Right lobe of liver (tissue), 6 donors: Measurements from ENCODE around the gene CCT8. TPM values are rescaled to one million over a fixed set of nuclear protein-coding genes. Genes with fewer than 3 reads are reported as not detected.
A peak's percentile ranks its signal among the peaks of the same experiment; 100 is the strongest.

Source experiments
- ATAC-seq, 4 donors: fragments of 200-7000 bp; cut with Tn5 transposase; one replicate each; pipeline ENCODE4 v1.9.1; 2020; ENCODE audit warnings: mild to moderate bottlenecking in 4 of 4, moderate library complexity in 4 of 4
- DNase-seq, 3 donors: peaks; one replicate each; pipeline ENCODE4 v3.0.0-alpha.2; 2020
- H3K27ac ChIP-seq, 3 donors: fragments of 200-600 bp; one replicate each; pipeline ENCODE4 v1.8.0; 2022
- H3K27me3 ChIP-seq, 2 donors: fragments of 200-600 bp; one replicate each; pipeline ENCODE4 v1.8.0; 2022
- H3K36me3 ChIP-seq, 4 donors: fragments of 200-600 bp; sonication (generic) in 1 of 4; one replicate each; pipeline versions ENCODE4 v1.5.1 to v1.8.0; 2017 to 2022; ENCODE audit warnings: control low read depth in 1 of 4
- H3K4me1 ChIP-seq, 4 donors: fragments of 200-600 bp; sonication (generic) in 1 of 4; one replicate each; pipeline versions ENCODE4 v1.5.1 to v1.8.0; 2017 to 2022; ENCODE audit warnings: control low read depth in 1 of 4
- H3K4me3 ChIP-seq, 3 donors: fragments of 200-600 bp; one replicate each; pipeline ENCODE4 v1.8.0; 2022
- H3K9me3 ChIP-seq, 4 donors: fragments of 200-600 bp; sonication (generic) in 1 of 4; one replicate each; pipeline versions ENCODE4 v1.5.1 to v1.8.0; 2017 to 2022; ENCODE audit warnings: control low read depth in 1 of 4
- POLR2A ChIP-seq: fragments of 450-650 bp; IDR thresholded peaks from one replicate; pipeline ENCODE4 v1.6.1; 2017; ENCODE audit warnings: antibody characterized with exemption, mild to moderate bottlenecking
- WGBS: methylation state at CpG from one replicate; pipeline ENCODE4 v1.1.6; 2018; ENCODE audit warnings: low coverage, low lambda C conversion rate; ENCODE audit not compliant: insufficient coverage; ENCODE audit errors: missing lambda C conversion rate; 5-methylcytosine and 5-hydroxymethylcytosine counted together
- intact Hi-C, 2 donors: fragments of 100-400 bp; cut with DNase I; formaldehyde crosslinking; loops; one replicate each; pipeline versions ENCODE4 v1.11.2 to v1.14.1; 2022
- total RNA-seq, 6 experiments: library from RNA; depleted of rRNA in 2 of 6; stranded (reverse); fragments of >200 nt in 2 of 6; fragmentation: NEBNext Ultra II Directional in 3 of 6; extraction: Animal tissue kit (Norgen Biotek cat#: 25700) in 3 of 6; gene quantifications; one replicate each; pipeline versions ENCODE4 v1.1.0 to v1.2.4, GENCODE V29; 2016 to 2023
- TF ChIP-seq, protein P1 (sequence below), 4 donors: fragments of 200-600 bp in 3 of 4; fragments of 450-650 bp in 1 of 4; IDR thresholded peaks; one replicate each; pipeline versions ENCODE4 v1.5.1 to v1.8.0; 2016 to 2022; ENCODE audit warnings: antibody characterized with exemption in 4 of 4, mild to moderate bottlenecking in 2 of 4
- donor health status: DM: no; HTN: yes; CAD: no.
- donor health status: DM: no; HTN: no; CAD: no.
- donor health status: DM: no; HTN: no; CAD: no.
- donor health status: DM: no; HTN: yes; CAD: no.
- donor health status: DM: no; HTN: yes; CAD: no.

Gene CCT8
- total RNA-seq, 6 experiments from 2014 or later = 34.3 to 83.1 (median 55.0) TPM

GRCh38 chr21:29034678-29035077 lies 38.8 kb downstream of the CCT8 start:
- no peaks in the 10 kb centered on the region for H3K9me3 ChIP-seq
- ATAC-seq (no peak), DNase-seq (no peak)
- peaks cover 0 to 3% (median 0%) of the 10 kb centered on the region in 4 donors for H3K4me1 ChIP-seq
- no peaks in the 10 kb centered on the region for H3K27me3 ChIP-seq
- no peak overlapping the region for H3K4me3 ChIP-seq
- no peak for TF ChIP-seq POLR2A
- TF ChIP-seq, protein P1, sequence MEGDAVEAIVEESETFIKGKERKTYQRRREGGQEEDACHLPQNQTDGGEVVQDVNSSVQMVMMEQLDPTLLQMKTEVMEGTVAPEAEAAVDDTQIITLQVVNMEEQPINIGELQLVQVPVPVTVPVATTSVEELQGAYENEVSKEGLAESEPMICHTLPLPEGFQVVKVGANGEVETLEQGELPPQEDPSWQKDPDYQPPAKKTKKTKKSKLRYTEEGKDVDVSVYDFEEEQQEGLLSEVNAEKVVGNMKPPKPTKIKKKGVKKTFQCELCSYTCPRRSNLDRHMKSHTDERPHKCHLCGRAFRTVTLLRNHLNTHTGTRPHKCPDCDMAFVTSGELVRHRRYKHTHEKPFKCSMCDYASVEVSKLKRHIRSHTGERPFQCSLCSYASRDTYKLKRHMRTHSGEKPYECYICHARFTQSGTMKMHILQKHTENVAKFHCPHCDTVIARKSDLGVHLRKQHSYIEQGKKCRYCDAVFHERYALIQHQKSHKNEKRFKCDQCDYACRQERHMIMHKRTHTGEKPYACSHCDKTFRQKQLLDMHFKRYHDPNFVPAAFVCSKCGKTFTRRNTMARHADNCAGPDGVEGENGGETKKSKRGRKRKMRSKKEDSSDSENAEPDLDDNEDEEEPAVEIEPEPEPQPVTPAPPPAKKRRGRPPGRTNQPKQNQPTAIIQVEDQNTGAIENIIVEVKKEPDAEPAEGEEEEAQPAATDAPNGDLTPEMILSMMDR (IDR thresholded peaks at IDR 0.05) = no peak
- WGBS = 67% methylated on average over 1 of the region's 1 CpG
- no peak overlapping the region for H3K27ac ChIP-seq
- intact Hi-C loops = no loop called here
- H3K36me3 ChIP-seq = peaks cover 0 to 77% (median 38%) of the 10 kb centered on the region in 4 donors

GRCh38 chr21:29033871-29034270 lies 39.6 kb downstream of the CCT8 start:
- H3K4me3 ChIP-seq = no peak overlapping the region
- H3K36me3 ChIP-seq = peaks cover 0 to 69% (median 33%) of the 10 kb centered on the region in 4 donors
- no peak for TF ChIP-seq POLR2A
- TF ChIP-seq, protein P1 (IDR thresholded peaks at IDR 0.05) = no peak
- H3K27me3 ChIP-seq = no peaks in the 10 kb centered on the region
- ATAC-seq (no peak), DNase-seq (no peak)
- peaks cover 0 to 9% (median 0%) of the 10 kb centered on the region in 4 donors for H3K4me1 ChIP-seq
- no peak overlapping the region for H3K27ac ChIP-seq
- H3K9me3 ChIP-seq = no peaks in the 10 kb centered on the region
- WGBS = 79% methylated on average over 3 of the region's 3 CpGs
- intact Hi-C loops = no loop called here

DNA sequence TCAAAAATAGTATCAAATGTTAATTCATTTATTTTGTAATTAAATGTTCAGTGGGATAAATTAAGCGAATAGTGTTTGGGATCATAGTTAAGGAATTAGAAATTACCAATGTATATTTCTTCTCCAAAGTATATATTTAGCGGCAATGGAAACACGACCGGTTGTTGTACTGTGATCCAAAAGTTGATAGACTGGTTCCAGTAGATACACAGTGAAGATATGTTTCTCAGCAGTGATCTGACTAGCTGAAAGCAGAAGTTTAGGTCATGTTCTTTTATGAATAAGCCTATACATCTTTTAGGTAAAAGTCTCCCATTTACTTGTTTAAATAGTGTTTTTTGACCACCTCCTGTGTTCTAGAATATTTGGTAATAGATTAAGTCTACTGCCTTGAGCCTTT lies 40.1 kb downstream of the CCT8 start:
- DNase-seq = no peak
- Histone ChIP-seq H3K4me1 (peaks cover 0 to 10% (median 0%) of the 10 kb centered on the region in 4 donors), H3K4me3 (no peak overlapping the region), H3K9me3 (no peaks in the 10 kb centered on the region), H3K36me3 (peaks cover 0 to 63% (median 29%) of the 10 kb centered on the region in 4 donors), H3K27me3 (no peaks in the 10 kb centered on the region), H3K27ac (no peak overlapping the region)
- ATAC-seq = no peak
- 67% methylated on average over 4 of the region's 4 CpGs for WGBS
- intact Hi-C loops = no loop called here
- no peak for TF ChIP-seq POLR2A
- TF ChIP-seq, protein P1 (IDR thresholded peaks at IDR 0.05) = no peak

GRCh38 chr21:29030909-29031308 lies 42.5 kb downstream of the CCT8 start:
- ATAC-seq (no peak), DNase-seq (no peak)
- no CpG with 5 or more reads among the region's 1 CpG for WGBS
- TF ChIP-seq, protein P1 (IDR thresholded peaks at IDR 0.05) = no peak
- no peak for TF ChIP-seq POLR2A
- Histone ChIP-seq H3K36me3 (peaks cover 0 to 39% (median 18%) of the 10 kb centered on the region in 4 donors), H3K4me3 (no peak overlapping the region), H3K27ac (no peak overlapping the region), H3K4me1 (peaks cover 0 to 13% (median 1%) of the 10 kb centered on the region in 4 donors), H3K9me3 (no peaks in the 10 kb centered on the region), H3K27me3 (no peaks in the 10 kb centered on the region)
- intact Hi-C loops = no loop called here

DNA sequence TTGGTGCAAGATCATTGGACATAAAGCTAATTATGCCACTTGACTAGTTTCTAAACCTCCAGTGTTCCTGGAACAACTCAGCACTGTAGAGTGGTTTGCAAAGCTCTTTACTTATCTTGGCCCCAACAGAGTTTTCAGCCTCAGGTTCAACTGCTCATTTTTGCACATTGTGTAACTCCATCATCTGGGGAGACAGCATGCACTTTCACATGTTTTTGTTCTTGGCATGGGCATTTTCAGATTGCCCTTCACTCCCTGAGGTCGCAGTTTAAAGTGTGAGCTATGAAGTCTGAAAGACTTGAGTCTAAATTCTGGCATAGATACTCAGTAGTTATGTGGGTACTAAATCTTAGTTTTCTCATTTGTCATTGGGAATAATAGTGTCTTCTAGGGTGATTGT lies 43.9 kb downstream of the CCT8 start:
- ATAC-seq (peak in 1 of 4 donors; percentile 34), DNase-seq (peak in 1 of 3 donors; percentile 65)
- TF ChIP-seq, protein P1 (IDR thresholded peaks at IDR 0.05) = no peak
- TF ChIP-seq POLR2A = no peak
- Histone ChIP-seq H3K4me1 (peaks cover 0 to 17% (median 4%) of the 10 kb centered on the region in 4 donors), H3K36me3 (peaks cover 0 to 28% (median 12%) of the 10 kb centered on the region in 4 donors), H3K9me3 (no peaks in the 10 kb centered on the region), H3K4me3 (no peak overlapping the region), H3K27me3 (no peaks in the 10 kb centered on the region), H3K27ac (no peak overlapping the region)
- 22% methylated on average over 1 of the region's 1 CpG for WGBS
- intact Hi-C loops = no loop called here
